K562 (cell line): ENCODE data around the gene HMCN1. TPM values are rescaled to one million over a fixed set of nuclear protein-coding genes. Genes with fewer than 3 reads are reported as not detected.
"Not testable (repeated sequence)": the region's sequence is repeated elsewhere in the genome, so short reads cannot be mapped to it uniquely, and the experiment has no call there.

ENCODE experiments used
- ATF7 ChIP-seq: fragments of 450-650 bp; IDR thresholded peaks from 2 replicates; pipeline ENCODE4 v1.7.1; 2014; ENCODE audit warnings: mild to moderate bottlenecking, moderate library complexity
- CBX5 ChIP-seq: IDR thresholded peaks from 2 replicates; pipeline ENCODE4 v1.6.1; 2014; ENCODE audit warnings: low read depth, borderline replicate concordance
- CXXC5 ChIP-seq: fragments of 250-450 bp; sonication (Bioruptor Pico); IDR thresholded peaks from 2 replicates; pipeline ENCODE4 v1.8.0; 2022; ENCODE audit warnings: inconsistent platforms, mild to moderate bottlenecking, moderate library complexity
- EP400 ChIP-seq: fragments of 450-650 bp; IDR thresholded peaks from 2 replicates; pipeline ENCODE4 v1.6.1; 2017; ENCODE audit warnings: antibody characterized with exemption, mild to moderate bottlenecking, moderate library complexity
- ETV1 ChIP-seq: fragments of 450-650 bp; conservative IDR thresholded peaks from 2 replicates; pipeline ENCODE4 v1.6.1; 2016; ENCODE audit warnings: missing genetic modification characterization, control low read depth, low read depth, missing compliant biosample characterization
- FOXK2 ChIP-seq, 2 experiments: fragments of 450-650 bp; IDR thresholded peaks in 1 of 2; conservative IDR thresholded peaks in 1 of 2; 2 replicates each; pipeline ENCODE4 v1.6.1; 2016; ENCODE audit warnings: low read depth in 2 of 2, mild to moderate bottlenecking in 1 of 2
- KLF1 ChIP-seq: fragments of 450-650 bp; IDR thresholded peaks from 2 replicates; pipeline ENCODE4 v1.6.1; 2016; ENCODE audit warnings: missing genetic modification characterization, missing compliant biosample characterization
- L3MBTL2 ChIP-seq: fragments of 450-650 bp; IDR thresholded peaks from 2 replicates; pipeline ENCODE4 v1.6.1; 2016; ENCODE audit warnings: mild to moderate bottlenecking, moderate library complexity
- MYBL2 ChIP-seq, 2 experiments: fragments of 450-650 bp in 1 of 2; sonication (generic) in 1 of 2; formaldehyde crosslinking in 1 of 2; IDR thresholded peaks; 2 replicates each; pipeline versions ENCODE4 v1.6.1 to v1.8.1; 2017 to 2022; ENCODE audit warnings: borderline replicate concordance in 1 of 2, inconsistent platforms in 1 of 2, low read depth in 1 of 2, mild to moderate bottlenecking in 1 of 2, missing genetic modification reagents in 1 of 2, moderate library complexity in 1 of 2
- NCOR1 ChIP-seq: fragments of 450-650 bp; IDR thresholded peaks from 2 replicates; pipeline ENCODE4 v1.6.1; 2016; ENCODE audit warnings: mild to moderate bottlenecking, moderate library complexity
- NFRKB ChIP-seq: fragments of 450-650 bp; IDR thresholded peaks from 2 replicates; pipeline ENCODE4 v1.6.1; 2016; ENCODE audit warnings: low read depth
- NR4A1 ChIP-seq, 2 experiments: fragments of 250-450 bp in 1 of 2; fragments of 450-650 bp in 1 of 2; sonication (Bioruptor Pico) in 1 of 2; IDR thresholded peaks; 2 replicates each; pipeline versions ENCODE4 v1.4.0 to v1.6.1; 2016 to 2020; ENCODE audit warnings: mild to moderate bottlenecking in 2 of 2, missing compliant biosample characterization in 1 of 2, missing genetic modification characterization in 1 of 2, moderate library complexity in 1 of 2
- RBFOX2 ChIP-seq: fragments of 200-400 bp; formaldehyde crosslinking; IDR thresholded peaks from 2 replicates; pipeline ENCODE4 v1.6.1; 2017; ENCODE audit warnings: low read depth, mild to moderate bottlenecking, low read length, moderate library complexity
- SMAD4 ChIP-seq: fragments of 250-450 bp; sonication (Bioruptor Pico); conservative IDR thresholded peaks from 2 replicates; pipeline ENCODE4 v1.8.0; 2021; ENCODE audit warnings: inconsistent platforms, mild to moderate bottlenecking, moderate library complexity
- SUPT5H ChIP-seq: fragments of 450-650 bp; IDR thresholded peaks from 2 replicates; pipeline ENCODE4 v1.6.1; 2016
- TFAP4 ChIP-seq: sonication (generic); formaldehyde crosslinking; IDR thresholded peaks from 2 replicates; pipeline ENCODE4 v1.8.0; 2022; ENCODE audit warnings: missing genetic modification reagents, mild to moderate bottlenecking, moderate library complexity, borderline replicate concordance
- polyA plus RNA-seq, 8 experiments: library from polyadenylated mRNA; depleted of rRNA in 4 of 8; stranded (reverse) in 5 of 8; unstranded in 3 of 8; fragments of >200 nt; fragmentation: Nextera tagmentation in 2 of 8; fragmentation: Illumina TruSeq in 1 of 8; extraction: Ambion mirVana in 2 of 8; extraction: Trizol in 1 of 8; gene quantifications; 2 replicates each; pipeline versions ENCODE4 v1.2.1 to v1.2.3, GENCODE V29; 2011 to 2014; ENCODE audit warnings: inconsistent platforms in 1 of 8, missing spikeins in 1 of 8
- total RNA-seq, 7 experiments: library from RNA; depleted of rRNA in 6 of 7; stranded (reverse); fragments of >200 nt in 6 of 7; fragmentation: Illumina TruSeq in 2 of 7; extraction: Trizol in 2 of 7; gene quantifications; 2 replicates each; pipeline versions ENCODE4 v1.2.1 to v1.2.3, GENCODE V29; 2011 to 2021; ENCODE audit warnings: low replicate concordance in 1 of 7
- TF ChIP-seq, protein P1 (sequence below), 2 experiments: fragments of 200-800 bp in 1 of 2; sonication (Bioruptor generic) in 1 of 2; sonication (generic) in 1 of 2; formaldehyde crosslinking in 1 of 2; IDR thresholded peaks in 1 of 2; conservative IDR thresholded peaks in 1 of 2; 2 replicates each; pipeline versions ENCODE4 v1.5.0 to v1.6.1; 2016 to 2020; ENCODE audit warnings: missing compliant biosample characterization in 1 of 2, missing genetic modification characterization in 1 of 2, missing genetic modification reagents in 1 of 2
- TF ChIP-seq, protein P2 (sequence below): fragments of 450-650 bp; IDR thresholded peaks from 2 replicates; pipeline ENCODE4 v1.6.1; 2016; ENCODE audit warnings: mild to moderate bottlenecking

HMCN1 gene
- total and polyA plus RNA-seq, 9 of the 15 experiments (the other 6 are each of a cell fraction or from before 2014, with no cell fraction given): 0.07 to 0.36 (median 0.21) TPM

DNA sequence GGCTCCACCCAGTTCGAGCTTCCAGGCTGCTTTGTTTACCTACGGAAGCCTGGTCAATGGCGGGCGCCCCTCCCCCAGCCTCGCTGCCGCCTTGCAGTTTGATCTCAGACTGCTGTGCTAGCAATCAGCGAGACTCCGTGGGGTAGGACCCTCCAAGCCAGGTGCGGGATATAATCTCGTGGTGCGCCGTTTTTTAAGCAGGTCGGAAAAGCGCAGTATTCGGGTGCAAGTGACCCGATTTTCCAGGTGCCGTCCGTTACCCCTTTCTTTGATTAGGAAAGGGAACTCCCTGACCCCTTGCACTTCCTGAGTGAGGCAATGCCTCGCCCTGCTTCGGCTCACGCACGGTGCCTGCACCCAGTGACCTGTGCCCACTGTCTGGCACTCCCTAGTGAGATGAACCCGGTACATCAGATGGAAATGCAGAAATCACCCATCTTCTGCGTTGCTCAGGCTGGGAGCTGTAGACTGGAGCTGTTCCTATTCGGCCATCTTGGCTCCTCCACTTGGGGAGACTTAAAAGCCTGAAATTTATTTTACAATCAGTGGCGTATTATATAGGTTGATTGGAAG lies 158.7 kb downstream of the HMCN1 start (continued):
- TF ChIP-seq, protein P1, sequence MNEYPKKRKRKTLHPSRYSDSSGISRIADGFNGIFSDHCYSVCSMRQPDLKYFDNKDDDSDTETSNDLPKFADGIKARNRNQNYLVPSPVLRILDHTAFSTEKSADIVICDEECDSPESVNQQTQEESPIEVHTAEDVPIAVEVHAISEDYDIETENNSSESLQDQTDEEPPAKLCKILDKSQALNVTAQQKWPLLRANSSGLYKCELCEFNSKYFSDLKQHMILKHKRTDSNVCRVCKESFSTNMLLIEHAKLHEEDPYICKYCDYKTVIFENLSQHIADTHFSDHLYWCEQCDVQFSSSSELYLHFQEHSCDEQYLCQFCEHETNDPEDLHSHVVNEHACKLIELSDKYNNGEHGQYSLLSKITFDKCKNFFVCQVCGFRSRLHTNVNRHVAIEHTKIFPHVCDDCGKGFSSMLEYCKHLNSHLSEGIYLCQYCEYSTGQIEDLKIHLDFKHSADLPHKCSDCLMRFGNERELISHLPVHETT (CRISPR knock-in tag; conservative IDR thresholded peaks at IDR 0.05 in 1 of 2, IDR thresholded peaks at IDR 0.05 in 1 of 2): 0 out of 4 replicates have a peak, but pooled peaks of 1 of the 2 experiments have one; percentile 24
- TF ChIP-seq NCOR1 (0 out of 2 replicates have a peak, but pooled peaks have one; percentile 22), SMAD4 (peak; percentile 65), CXXC5 (CRISPR knock-in tag) (peak; percentile 66), KLF1 (tag) (peak; percentile 49; the same call in 1 of the 2 replicates), EP400 (peak; percentile 80), ATF7 (0 out of 2 replicates have a peak, but pooled peaks have one; percentile 50), RBFOX2 (peak; percentile 69), SUPT5H (peak; percentile 43; the same call in 1 of the 2 replicates), NR4A1 (tag; IDR thresholded peaks at IDR 0.05) (0 out of 2 replicates have a peak, but pooled peaks have one; percentile 57), FOXK2 (conservative IDR thresholded peaks at IDR 0.05 in 1 of 2, IDR thresholded peaks at IDR 0.05 in 1 of 2; ENCODE audit: low read depth in 2 of 2) (peak; percentile 91 to 92), NFRKB (peak; percentile 96; the same call in 1 of the 2 replicates), ETV1 (peak; percentile 63), MYBL2 (IDR thresholded peaks at IDR 0.05; ENCODE audit: low read depth) (peak; percentile 35; the same call in 1 of the 2 replicates), L3MBTL2 (peak; percentile 33; the same call in 1 of the 2 replicates), TFAP4 (CRISPR knock-in tag) (peak; percentile 27; the same call in 1 of the 2 replicates), CBX5 (peak; percentile 32; the same call in 1 of the 2 replicates)
- not testable (repeated sequence) for TF ChIP-seq NR4A1 (CRISPR knock-in tag; IDR thresholded peaks at IDR 0.05); MYBL2 (CRISPR knock-in tag; IDR thresholded peaks at IDR 0.05; ENCODE audit: borderline replicate concordance)
- TF ChIP-seq, protein P2, sequence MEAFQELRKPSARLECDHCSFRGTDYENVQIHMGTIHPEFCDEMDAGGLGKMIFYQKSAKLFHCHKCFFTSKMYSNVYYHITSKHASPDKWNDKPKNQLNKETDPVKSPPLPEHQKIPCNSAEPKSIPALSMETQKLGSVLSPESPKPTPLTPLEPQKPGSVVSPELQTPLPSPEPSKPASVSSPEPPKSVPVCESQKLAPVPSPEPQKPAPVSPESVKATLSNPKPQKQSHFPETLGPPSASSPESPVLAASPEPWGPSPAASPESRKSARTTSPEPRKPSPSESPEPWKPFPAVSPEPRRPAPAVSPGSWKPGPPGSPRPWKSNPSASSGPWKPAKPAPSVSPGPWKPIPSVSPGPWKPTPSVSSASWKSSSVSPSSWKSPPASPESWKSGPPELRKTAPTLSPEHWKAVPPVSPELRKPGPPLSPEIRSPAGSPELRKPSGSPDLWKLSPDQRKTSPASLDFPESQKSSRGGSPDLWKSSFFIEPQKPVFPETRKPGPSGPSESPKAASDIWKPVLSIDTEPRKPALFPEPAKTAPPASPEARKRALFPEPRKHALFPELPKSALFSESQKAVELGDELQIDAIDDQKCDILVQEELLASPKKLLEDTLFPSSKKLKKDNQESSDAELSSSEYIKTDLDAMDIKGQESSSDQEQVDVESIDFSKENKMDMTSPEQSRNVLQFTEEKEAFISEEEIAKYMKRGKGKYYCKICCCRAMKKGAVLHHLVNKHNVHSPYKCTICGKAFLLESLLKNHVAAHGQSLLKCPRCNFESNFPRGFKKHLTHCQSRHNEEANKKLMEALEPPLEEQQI: peak; percentile 24; the same call in 1 of the 2 replicates
